Fibroblast of pulmonary artery (primary cell): ENCODE data around the gene PLEKHH1.

Source experiments
- DNase-seq: peaks from one replicate; pipeline ENCODE4 v3.0.0-alpha.2; 2010; ENCODE audit warnings: low read depth
- H3K4me3 ChIP-seq: replicated peaks from 2 replicates; pipeline ENCODE4 v1.5.1; 2011; ENCODE audit warnings: low read depth, mild to moderate bottlenecking, control low read depth, low read length, moderate library complexity
- TF ChIP-seq, protein P1 (sequence below): IDR thresholded peaks from 2 replicates; pipeline ENCODE4 v1.5.1; 2011; ENCODE audit warnings: mild to moderate bottlenecking, control low read depth, low read length, inconsistent platforms; ENCODE audit errors: missing control alignments

Gene PLEKHH1

DNA sequence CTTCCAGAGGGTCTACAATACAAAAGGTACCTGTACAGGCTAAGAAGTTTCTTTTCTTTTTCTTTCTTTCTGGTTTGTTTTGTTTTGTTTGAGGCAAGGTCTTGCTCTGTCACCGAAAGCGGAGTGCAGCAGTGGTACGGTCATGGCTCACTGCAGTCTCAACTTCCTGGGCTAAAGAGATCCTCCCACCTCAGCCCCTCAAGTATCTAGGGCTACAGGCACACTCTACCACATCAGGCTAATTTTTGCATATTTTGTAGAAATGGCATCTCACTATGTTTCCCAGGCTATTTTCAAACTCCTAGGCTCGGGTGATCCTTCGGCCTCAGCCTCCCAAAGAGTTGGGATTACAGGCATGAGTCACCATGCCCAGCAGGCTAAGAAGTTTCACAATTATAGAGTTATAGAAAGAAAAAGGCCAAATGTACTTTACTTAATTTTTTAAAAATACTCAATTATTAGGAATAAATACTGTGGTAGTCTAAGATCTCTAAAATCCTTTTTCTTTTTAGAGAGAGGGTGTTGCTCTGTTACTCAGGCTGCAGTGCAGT is 70.0 kb downstream of the PLEKHH1 start:
- DNase-seq: no peak
- TF ChIP-seq, protein P1, sequence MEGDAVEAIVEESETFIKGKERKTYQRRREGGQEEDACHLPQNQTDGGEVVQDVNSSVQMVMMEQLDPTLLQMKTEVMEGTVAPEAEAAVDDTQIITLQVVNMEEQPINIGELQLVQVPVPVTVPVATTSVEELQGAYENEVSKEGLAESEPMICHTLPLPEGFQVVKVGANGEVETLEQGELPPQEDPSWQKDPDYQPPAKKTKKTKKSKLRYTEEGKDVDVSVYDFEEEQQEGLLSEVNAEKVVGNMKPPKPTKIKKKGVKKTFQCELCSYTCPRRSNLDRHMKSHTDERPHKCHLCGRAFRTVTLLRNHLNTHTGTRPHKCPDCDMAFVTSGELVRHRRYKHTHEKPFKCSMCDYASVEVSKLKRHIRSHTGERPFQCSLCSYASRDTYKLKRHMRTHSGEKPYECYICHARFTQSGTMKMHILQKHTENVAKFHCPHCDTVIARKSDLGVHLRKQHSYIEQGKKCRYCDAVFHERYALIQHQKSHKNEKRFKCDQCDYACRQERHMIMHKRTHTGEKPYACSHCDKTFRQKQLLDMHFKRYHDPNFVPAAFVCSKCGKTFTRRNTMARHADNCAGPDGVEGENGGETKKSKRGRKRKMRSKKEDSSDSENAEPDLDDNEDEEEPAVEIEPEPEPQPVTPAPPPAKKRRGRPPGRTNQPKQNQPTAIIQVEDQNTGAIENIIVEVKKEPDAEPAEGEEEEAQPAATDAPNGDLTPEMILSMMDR: no peak
- H3K4me3 ChIP-seq: no peak overlapping the region

- no peak for DNase-seq
- no peak overlapping the region for H3K4me3 ChIP-seq
- TF ChIP-seq, protein P1: no peak
Observed at GRCh38 chr14:67607646-67608045, 74.6 kb downstream of the PLEKHH1 start.

DNA sequence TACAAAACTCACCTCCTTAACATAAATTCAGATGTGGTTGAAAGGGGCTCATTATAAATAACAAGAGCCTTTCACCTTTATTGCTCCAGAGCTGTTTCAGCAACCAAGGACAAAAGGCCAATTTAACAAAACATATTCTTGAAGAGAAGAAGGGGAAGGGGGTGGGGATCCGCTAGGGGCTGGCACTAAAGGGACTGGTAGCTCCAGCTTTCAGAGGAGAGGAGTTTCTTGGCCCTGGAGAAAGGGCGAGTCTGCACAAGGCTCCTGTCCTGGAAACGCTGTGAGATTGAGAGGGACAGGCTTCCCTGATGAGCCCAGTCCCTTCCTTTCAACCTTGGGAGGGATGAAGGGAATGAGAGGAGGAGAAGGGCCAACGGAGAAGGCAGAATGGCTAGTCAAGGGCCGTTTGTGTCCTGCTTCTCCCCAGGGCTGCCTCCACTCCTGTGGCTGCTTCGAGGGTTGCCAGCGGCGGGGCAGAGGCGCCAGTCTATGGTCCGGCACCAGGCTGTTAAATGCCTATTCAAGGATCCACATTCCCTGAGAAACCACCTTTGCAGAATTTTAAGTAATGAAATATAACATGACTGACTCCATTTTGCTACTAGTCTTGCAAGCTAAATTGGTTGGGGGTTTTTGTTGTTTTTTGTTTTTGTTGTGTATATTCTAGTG is 76.7 kb downstream of the PLEKHH1 start:
- TF ChIP-seq, protein P1: no peak
- no peak for DNase-seq
- no peak overlapping the region for H3K4me3 ChIP-seq

DNA sequence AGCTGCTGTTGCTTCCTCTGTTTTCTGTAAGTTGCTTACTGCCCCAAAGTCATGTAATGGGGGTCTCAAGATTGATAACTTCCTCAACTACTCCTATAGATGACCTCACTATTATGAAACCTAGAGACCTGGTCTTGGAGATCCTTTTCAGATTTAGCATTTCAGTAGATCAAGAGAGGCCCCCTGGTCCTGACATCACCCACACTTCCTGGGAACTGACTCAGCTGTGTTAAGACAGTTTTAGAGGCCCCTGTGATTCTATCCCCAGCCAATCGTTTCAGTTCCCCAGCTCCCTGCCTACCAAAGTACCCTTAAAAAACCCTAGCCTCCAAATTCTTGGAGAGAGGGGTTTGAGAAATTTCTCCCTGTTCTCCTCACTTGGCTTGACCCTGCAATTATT is 77.4 kb downstream of the PLEKHH1 start:
- H3K4me3 ChIP-seq: no peak overlapping the region
- DNase-seq: no peak
- TF ChIP-seq, protein P1: no peak

DNA sequence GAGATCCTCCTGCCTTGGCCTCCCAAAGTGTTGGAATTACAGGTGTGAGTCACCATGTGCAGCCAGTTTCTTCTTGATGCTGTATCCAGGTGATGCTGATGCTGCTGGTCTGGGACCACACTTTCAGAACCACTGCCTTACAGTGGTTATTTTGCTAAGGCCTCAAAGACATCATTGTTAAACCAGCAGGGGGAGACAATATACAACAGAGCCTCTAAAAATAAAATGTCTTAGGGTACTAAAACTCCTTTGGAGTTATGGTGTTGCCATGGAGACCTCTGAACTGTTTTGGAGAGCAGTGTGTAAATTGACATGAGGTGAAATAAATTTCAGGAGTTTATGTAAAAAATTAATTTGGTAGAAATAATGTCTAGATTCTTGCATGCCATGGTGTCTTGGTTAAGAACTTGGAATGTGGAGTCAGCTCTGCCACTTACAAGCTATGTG is 85.5 kb downstream of the PLEKHH1 start:
- TF ChIP-seq, protein P1: peak; percentile 78
- H3K4me3 ChIP-seq: no peak overlapping the region
- DNase-seq: peak; percentile 90

GRCh38 chr14:67619446-67620216 is 86.5 kb downstream of the PLEKHH1 start, which contains the start of gene ARG2:
Gene ARG2, plus strand, starts transcription at chr14:67619920. Its CDS starts 58 bp downstream, at chr14:67619978.
- TF ChIP-seq, protein P1: no peak
- peak; percentile 95 for DNase-seq
- H3K4me3 ChIP-seq: peak within 1 kb of the TSS; percentile 70
